ENCODE results near the gene PARVG.
A peak's percentile ranks its signal among the peaks of the same experiment; 100 is the strongest.

PARVG gene

DNA sequence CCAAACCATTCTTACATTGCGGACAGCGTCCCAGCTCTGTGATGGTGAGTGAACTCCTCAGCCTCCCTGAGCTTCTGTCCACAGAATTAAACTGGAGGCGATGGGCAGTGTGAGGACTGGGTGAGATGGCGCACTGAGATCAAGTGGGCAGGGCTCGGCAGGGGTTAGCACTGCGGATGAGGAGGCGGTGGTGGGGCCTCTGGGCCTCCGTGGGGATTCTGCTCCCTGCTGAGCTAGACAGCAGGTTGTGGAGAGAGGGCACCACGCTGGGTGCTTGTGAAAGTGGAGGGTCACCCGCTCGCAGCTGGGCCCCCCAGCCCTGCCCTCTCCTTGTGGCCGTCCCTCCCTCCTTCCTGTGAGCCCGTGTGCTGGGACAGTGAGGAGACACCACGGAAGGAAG lies 25.6 kb upstream of the PARVG start:
- DNase-seq: no peak

GRCh38 chr22:44157916-44158618 lies 22.7 kb upstream of the PARVG start:
- DNase-seq: no peak

GRCh38 chr22:44158816-44159215 lies 21.9 kb upstream of the PARVG start:
- DNase-seq: no peak

DNA sequence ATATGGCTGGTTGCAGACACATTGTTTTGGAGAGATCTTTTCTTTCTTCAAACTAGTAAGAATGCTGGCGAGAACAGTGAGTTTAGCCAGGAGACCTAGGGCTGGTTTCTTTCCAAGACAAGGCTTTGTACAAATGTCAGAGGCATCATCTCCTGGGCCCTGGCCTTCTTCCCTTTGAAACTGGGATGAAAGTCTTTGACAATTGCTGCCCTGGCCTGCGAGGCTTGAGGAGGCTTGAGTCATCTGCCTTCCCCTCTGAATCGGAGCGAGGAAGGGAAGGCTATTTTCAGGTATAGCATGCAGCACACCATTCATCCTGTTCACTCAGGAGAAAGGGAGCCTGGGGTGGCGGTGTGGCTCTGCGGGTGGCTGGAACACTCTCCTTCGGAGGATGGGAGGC lies 21.5 kb upstream of the PARVG start:
- no peak for DNase-seq

GRCh38 chr22:44159811-44160210 lies 20.9 kb upstream of the PARVG start:
- DNase-seq: no peak

DNA sequence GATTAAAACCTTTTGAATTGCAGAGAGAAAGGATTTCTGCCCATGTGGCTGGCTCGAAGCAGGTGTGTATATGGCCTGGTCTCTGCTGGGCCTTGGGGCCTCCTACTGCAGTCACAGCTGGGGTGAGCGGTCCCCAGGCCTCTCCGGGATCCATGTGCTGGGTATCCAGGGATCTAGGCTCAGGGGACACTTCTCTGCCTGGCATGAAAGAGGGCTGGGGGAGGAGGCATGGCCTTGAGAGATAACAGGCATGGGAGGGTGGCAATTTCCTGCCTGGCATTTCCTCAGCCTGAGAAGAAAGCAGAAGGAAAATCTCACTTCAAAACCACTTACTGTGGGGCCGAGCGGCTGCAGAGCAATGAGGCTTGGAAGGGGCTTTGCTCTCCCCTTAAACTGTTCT lies 20.3 kb upstream of the PARVG start:
- DNase-seq: no peak

DNA sequence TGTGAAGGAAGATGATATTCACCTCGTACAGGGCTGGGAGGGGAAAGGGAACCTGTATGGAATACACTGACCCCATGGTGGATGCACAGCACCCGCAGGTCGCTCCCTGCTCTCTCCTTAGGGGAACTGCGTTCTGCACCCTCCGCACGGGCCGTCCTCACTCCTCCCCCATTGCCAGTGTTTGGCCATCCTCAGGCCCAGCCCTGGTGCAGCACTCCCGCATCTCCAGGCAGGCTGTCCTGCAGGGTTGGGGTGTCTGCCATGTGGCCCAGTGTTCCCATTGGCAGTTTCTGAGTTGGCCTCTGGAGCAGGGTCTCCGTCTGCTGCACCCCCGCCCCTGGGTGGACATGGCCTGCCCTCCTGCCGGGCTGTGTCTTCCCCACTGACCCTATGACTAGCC lies 19.1 kb upstream of the PARVG start:
- no peak for DNase-seq

DNA sequence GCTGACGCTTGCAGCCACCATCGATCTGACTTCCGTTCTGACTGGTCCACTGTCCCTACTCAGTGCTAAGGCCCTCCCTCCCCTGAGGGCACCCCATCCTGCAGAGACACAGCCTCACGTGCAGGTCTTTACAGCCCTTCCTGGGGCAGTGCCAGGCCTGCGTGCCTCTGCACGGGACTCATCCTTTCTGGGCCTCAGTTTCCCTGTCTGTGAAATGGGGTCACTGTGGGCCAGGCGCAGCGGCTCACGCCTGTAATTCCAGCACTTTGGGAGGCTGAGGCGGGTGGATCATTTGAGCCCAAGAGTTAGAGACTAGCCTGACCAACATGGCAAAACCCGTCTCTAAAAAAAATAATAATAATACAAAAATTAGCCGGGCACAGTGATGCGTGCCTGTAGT lies 17.8 kb upstream of the PARVG start:
- DNase-seq: no peak

GRCh38 chr22:44163536-44163935 lies 17.2 kb upstream of the PARVG start:
- no peak for DNase-seq

GRCh38 chr22:44164031-44164430 lies 16.7 kb upstream of the PARVG start:
- no peak for DNase-seq

DNA sequence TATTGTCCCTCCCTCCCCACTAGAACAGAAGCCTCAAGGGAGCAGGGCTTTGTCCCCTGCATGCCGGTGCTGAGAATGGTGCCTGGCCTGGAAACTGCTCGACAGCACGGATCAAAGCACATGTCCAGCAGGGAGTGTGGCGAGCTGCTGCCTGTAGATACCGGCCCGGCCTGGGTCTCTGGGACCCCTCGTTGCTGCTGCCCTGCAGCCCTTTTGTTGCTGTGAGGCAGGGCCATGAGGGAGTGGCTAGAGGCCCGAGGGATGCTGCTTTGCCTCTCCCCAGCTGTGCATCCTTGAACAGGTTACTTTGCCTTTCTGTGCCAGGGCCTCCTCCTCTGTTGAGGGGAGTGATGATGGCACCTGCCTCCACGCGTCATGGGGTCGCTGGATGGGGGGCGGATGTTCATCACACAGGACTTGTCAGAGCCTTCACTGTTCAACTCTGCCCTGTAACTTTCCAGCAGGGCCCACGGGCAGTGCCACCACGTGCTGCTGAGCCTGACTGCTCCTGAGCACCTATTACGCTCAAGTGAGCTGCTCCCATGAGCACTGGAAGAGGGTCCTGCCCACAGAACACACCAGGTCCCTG lies 15.3 kb upstream of the PARVG start:
- no peak for DNase-seq

GRCh38 chr22:44166498-44167276 lies 14.0 kb upstream of the PARVG start:
- no peak for DNase-seq

- no peak for DNase-seq
These were observed 13.2 kb upstream of the PARVG start for GRCh38 chr22:44167501-44167900.

DNA sequence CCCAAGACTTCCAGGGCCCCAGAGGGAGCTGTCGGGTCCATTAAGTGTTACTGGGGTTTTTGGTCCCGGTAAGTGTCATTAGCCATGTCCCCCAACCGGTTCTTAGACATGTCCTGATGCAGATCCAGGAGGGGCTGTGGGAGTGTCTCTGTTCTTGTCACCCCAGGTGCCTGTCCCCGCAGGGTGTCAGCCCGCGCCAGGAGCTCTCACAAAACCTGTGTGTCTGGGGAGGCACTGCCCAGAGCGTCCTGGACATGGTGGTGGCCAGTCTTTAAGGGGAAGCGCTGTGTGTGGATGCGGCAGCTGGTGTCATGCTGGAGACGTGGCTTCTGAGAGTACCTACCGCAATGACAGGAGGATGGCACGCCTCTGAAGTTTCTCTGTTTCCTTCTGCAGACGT lies 12.5 kb upstream of the PARVG start:
- DNase-seq: no peak

DNA sequence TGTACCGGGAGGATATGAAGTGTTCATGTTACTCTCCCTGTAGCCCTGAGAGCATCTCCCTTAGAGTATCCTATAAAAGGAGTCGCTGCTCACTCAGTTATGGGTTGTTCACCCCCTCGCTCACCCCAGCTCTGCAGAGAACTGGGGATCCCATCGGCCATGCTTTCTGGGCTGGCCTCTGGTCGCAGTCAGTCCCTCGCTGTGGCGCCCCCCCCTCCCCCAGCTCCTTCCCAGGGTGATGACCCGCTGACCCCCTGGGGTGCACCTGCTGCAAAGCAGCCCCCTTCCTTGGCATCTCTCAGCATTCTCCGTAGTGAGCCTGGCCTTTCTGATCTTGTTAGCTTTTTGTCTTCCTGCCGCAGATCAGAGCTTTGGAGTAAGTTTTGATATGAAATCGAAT lies 10.3 kb upstream of the PARVG start:
- DNase-seq: no peak

GRCh38 chr22:44171561-44171960 lies 9.2 kb upstream of the PARVG start:
- DNase-seq: no peak

DNA sequence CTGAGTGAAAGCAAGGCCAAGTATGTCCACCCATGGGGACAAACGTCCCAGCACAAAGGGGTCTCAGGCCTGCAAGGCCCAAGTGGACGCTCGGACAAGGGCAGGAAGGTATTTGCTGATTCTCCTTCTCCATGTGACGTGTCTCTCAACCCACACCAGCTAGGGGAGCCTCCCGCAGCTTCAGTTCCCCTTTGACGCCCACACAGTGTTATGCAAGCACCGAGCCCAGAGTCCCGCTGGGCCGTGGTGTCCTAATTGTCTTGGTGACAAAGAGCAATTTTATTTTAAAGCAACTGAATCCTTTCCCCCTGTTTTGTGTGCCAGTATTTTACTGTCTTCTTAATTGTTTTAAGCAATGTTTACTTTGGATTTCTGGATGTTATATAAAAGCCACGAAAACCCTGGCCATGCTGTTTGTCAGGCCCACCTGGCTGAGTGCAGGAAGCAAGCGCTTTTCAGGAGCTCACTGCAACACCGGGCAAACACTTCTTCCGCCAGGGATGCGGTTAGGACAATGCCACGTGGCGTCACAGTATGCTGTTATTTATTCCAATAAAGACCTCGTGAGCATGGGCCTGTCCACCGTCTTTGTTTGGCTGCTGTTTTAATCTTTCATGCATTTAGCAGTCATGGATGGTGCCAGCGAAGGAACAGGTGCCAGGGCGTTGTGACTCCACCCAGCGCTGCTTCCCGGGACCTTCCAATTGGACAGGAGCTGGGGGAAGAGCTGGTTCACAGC lies 8.2 kb upstream of the PARVG start:
- peak; percentile 73 for DNase-seq

DNA sequence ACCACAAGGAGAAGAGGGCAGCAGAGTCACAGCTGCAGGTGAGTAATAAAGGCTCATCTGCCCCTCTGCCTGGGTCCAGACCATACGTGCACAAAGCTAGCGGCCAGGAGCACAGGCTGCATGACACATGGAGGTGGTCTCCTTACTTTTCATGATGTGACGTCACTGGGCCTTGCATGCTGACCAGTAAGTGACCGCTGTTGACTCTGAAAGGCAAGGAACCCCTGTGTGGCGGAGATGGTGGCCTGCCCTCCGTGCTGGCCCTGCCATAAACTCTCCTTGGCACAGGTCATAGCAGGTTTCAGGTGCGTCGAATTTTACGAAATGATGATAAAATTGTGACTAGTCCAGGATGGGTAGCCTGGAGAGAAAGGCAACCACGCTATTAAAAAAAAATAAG lies 7.6 kb upstream of the PARVG start:
- DNase-seq: no peak

GRCh38 chr22:44175676-44176075 lies 5.0 kb upstream of the PARVG start:
- no peak for DNase-seq

DNA sequence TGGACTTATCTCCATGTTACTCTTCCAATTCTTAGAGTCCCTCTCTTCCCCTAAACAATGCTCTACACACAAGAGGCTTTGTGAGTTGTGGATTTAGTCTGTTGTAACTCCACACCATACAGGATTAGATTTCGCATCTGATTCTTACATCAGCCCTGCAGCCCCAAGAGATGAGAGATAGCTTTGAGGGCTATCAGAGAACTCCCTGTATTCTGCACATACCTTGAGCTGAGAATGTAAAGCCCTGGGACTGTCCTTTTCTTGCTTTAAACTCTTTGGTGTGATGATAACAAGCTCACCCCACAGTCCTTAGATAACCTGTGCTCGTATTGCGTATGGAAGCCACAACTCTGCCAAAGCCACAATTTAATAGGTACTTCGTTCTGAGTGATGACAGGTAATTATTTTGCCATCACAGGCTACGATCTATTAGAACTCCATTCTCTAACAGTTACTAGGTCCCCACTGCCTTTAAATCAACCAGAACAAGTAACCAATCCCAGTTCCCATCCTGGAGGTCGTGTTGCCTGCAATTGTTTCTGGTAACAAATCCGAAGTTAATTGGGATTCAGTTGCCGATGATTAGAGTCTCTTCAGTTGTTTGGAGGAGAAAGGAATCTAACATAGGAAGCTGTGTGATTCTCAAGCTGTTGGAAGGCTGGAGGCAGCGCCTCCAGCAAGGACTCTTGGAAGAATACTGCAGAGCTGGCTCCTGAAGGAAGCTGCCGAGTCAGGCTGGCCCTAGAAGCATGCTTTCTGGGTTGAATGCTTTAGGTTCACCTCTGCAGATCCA lies 1.3 kb upstream of the PARVG start:
- no peak for DNase-seq

DNA sequence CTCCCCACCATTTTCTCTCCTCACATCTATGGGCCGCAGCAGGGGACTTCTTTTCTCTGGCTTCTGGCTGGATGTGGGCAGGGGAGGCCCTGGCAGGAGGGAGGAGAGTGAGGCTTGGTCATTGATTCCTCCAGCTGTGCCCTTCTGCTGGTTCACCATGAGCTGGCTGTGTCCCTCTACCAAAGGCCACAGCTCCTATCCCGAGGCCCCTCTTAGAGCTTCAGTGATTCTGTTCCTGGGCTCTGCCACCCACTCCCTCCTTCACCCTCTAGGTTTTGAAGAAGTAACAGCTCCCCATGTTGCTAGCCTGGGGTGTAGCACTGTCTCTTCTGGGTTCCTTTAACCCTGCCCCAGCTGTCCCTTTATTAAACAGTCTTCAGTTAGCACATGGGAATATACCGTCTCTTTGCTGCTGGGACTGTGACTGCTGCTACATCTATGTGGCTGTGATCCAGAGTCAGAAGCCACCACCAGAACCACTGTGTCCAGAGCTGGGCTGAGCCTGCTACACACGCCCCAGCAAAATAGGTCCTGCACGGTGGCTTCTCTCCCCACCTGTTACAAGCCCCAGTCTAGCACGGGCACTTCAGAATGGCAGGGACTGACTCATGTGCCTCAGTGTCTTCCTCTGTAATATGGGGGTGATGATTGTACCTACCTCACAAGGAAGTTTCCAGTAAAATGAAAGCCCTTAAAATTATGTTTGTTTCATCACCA lies 578 bp upstream of the PARVG start:
- DNase-seq: no peak

Measured in CD4-positive, alpha-beta T cell treated with Interferon gamma for 1 hour (primary cell).